SK-MEL-5 (cell line): ENCODE results near the gene NCS1. TPM values are rescaled to one million over a fixed set of nuclear protein-coding genes. Genes with fewer than 3 reads are reported as not detected.

Experiments
- DNase-seq: peaks from one replicate; pipeline ENCODE4 v3.0.0-alpha.2; 2016; ENCODE audit warnings: low read depth, low spot score
- in situ Hi-C: cut with HindIII; loops from 2 replicates; pipeline ENCODE4 v1.10.0; 2016; ENCODE audit warnings: low sequenced_read_pairs, high pct_unique_total_duplicates, low pct_unique_long_range_greater_than_20kb
- polyA plus RNA-seq, 2 experiments: library from polyadenylated mRNA; depleted of rRNA; stranded (reverse); fragments of >200 nt; gene quantifications; 2 replicates each; pipeline ENCODE4 v1.2.3, GENCODE V29; 2015
- total RNA-seq: library from RNA; depleted of rRNA; stranded (reverse); fragments of >200 nt; shearing (Covaris generic); gene quantifications from 2 replicates; pipeline ENCODE4 v1.2.3, GENCODE V29; 2014; rRNA removed

Gene NCS1
- total RNA-seq, result 90.7 and 92.8 TPM in 2 replicates
- 86.3 and 116 TPM in 2 replicates for polyA plus RNA-seq (2015; cell fraction: cytosol; rRNA removed)
- polyA plus RNA-seq (2015; cell fraction: nucleus; rRNA removed), result 37.5 and 42.5 TPM in 2 replicates

- in situ Hi-C loops, result no loop called here
- peak; percentile 61 for DNase-seq
These were observed at the start of gene NCS1 for GRCh38 chr9:130172161-130172857. TSS of gene NCS1 (plus strand) at chr9:130172404. CDS start at chr9:130172664, 260 bp downstream.

- no peak for DNase-seq
- in situ Hi-C loops, result no loop called here
These were observed 49.7 kb upstream of the NCS1 start for GRCh38 chr9:130122456-130122855.

GRCh38 chr9:130124085-130124860 is 47.9 kb upstream of the NCS1 start:
- in situ Hi-C loops, result no loop called here
- DNase-seq, result no peak

- DNase-seq, result no peak
- in situ Hi-C loops, result no loop called here
These were observed 45.3 kb upstream of the NCS1 start for GRCh38 chr9:130126721-130127433.

DNA sequence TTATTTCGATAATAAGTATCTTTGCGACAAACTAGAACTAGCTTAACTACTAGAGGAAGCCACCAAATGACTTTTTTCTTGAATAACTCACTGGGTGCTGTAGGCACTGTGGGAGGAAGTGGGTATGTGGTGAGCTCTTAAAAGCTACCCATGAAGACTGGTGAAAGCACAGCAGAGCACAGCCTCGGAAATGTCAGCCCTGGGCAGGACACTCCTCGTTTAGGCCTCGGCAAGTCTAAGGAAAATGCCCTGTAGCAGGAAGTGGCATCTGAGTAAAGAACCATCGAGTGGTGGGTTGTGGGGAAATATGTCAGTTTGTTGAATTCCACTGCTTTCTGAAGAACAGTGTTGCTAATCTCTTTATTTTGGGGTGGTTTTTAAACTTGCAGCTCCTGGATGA is 44.0 kb upstream of the NCS1 start:
- in situ Hi-C loops, result no loop called here
- peak; percentile 42 for DNase-seq

DNA sequence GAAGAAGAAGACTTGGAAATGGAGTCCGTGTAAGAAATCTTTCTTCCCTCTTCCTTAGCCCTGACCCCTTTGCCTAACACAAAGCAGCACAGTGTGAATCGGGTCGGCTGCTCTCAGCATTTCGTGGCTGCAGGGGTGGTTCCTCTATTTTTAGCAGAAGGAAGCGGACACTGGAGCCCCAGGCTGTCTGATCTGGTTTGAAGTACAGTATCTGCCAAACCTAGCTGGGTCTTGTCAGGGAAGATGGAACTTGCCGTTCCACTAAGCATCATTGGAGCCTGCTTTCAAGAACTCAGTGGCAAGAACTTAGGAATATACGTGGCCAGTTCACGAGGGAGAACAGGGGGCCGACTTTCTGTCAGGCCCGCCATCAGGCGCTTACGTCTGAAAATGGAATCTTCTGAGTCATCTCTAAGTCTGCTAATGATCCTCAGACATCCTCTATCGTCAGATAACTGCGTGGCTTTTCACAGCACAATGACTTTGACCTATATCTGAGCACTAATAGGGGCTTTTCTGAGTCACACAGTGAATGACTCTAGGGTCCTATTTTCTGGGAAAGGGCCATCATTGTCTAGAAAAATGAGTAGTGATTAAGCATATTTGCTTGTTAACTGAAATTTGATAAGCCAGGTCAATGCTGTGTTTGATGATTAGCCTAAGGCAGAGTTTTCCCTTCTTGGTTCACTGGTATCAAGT is 43.3 kb upstream of the NCS1 start:
- peak; percentile 99 for DNase-seq
- in situ Hi-C loops, result no loop called here

DNA sequence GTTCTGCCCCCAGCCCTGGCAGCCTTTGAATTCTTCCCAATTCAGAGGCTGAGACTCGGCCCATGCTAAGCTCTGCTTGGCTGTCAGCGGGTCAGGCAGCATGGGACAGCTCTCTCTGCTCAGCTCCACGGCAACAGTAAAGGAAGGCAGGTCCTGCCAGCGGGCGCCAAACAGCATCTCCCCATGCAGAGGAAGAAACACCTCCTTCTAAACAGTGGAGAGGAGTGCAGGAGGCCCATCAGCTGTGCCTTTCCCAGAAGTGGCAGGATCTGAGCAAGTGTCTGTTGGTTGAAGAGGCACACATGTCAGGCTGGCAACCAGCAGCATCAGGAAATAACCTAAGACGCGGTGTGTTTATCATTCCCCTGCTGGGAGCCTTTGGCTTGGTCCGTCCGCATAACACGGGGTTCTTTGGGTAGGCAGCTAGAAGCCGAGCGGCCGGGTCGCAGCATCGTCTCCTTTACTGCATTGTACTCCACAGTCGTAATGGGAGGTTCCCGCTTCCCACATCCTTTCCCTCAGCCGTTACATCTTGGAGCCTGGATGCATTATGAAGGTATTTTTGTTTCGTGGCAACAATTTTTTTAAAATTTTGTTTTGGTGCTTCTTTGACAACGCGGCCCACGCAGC is 42.7 kb upstream of the NCS1 start:
- in situ Hi-C loops, result no loop called here
- no peak for DNase-seq

DNA sequence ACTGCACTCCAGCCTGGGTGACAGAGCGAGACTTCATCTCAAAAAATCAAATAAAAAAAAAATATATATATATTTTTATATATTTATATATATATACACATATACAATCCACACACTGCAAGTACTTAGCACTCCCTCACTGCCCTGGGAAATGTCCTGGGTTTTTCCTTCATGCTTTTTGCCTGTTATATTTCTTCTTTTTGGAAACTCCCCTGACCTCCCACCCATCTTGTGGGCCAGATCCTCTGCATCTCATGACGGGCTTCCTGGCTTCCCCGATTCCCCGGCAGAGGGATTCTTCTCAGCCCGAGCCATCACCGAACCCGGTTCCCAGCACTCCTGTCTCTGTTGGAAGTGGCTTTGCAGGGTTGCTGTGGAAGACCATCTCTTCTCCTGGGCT is 39.5 kb upstream of the NCS1 start:
- DNase-seq, result no peak
- in situ Hi-C loops, result no loop called here

DNA sequence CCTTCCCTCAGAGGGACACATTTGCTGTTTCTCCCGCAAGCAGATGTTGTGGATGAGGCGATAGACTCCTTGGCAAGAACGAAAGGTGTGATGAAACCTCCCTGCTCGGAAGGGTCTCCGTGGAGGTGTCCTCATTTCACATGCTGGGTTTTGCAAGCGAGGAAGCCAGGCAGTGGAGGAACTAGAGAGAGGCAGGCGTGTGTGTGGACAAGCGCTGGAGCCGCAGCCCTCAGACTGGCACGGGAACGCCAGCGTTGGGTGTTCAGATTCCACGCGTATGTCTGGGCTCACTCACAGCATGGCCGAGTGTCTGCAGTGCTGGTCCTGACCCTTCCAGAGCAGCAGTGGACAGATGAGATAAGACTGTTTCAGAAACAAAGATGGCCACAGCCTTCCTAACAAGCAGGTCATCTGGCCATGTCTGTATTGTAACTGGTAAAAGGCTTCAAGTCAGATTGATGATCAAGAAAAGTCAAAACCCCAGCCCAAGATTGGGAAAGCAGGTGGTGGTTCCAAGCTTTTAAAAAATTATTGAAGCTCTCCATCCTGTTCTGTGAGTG is 35.0 kb upstream of the NCS1 start:
- in situ Hi-C loops, result no loop called here
- no peak for DNase-seq

DNA sequence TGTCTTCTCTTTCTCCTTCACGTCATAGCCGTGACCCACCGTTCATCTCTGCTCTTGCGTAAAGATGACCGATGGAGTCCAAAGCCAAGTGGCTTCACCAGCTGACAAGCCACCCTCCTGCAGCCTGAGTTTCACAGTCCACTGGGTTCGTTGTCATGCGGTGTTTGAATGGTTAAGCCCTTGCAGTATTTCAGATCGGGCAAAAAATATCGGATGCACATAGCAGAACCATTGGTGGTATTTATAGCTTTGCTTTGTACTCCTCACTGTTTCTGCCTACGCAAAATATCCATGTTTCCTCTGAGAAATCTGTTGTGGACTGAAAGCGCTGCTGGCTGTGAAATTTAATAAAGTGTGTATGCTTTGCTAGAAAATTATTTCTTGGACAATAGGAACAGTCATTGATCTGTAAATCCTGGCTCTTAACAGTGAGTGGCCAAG is 34.5 kb upstream of the NCS1 start:
- no peak for DNase-seq
- in situ Hi-C loops, result no loop called here

DNA sequence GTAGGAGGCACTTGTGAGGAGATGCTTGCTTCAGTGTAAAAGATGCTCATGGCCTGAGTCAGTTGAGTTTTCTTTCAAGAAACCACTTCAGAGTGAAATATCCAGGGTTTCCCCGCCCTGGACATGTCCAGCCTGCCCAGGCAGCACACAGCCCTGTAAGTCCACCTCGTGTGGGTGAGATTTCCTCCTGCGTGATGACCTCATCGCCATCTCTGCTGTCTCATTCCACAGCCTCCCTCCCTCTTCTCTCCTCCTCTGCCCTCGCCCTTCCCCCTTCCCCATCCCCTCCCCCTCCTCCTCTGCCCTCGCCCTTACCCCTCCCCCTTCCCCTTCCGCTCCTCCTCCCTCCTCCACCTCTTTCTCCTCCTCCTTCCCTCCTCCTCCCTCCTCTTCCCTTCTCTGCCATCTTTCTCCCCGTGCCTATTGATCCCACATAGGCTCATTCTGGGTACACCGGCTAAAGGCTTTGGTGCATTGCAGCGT is 34.0 kb upstream of the NCS1 start:
- in situ Hi-C loops, result no loop called here
- DNase-seq, result peak; percentile 49

- DNase-seq, result peak; percentile 49
- in situ Hi-C loops, result no loop called here
These were observed 33.4 kb upstream of the NCS1 start for GRCh38 chr9:130138791-130139190.

DNA sequence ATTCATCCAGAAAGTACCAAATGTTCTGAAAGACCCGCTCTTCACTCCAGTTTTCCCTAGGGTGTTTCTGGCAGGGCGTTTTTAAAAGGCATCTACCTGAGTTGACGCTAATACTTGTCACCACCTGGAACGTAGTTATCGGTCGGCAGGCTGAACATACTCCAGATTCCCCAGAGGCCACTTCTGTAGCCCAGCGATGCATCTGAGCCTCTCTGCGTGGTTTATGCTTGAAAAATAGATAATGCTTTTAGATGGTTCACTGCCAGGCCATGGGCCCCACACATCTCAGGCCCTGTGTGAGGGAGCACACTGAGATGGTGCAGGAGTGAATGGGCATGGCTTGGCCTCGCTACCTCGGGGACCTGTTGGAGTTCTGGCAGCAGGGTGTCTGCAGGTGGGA is 33.0 kb upstream of the NCS1 start:
- in situ Hi-C loops, result no loop called here
- DNase-seq, result no peak

GRCh38 chr9:130140706-130141105 is 31.5 kb upstream of the NCS1 start:
- no peak for DNase-seq
- in situ Hi-C loops, result no loop called here

- DNase-seq, result no peak
- in situ Hi-C loops, result no loop called here
These were observed 30.1 kb upstream of the NCS1 start for GRCh38 chr9:130142056-130142455.

GRCh38 chr9:130142641-130143040 is 29.6 kb upstream of the NCS1 start:
- DNase-seq, result no peak
- in situ Hi-C loops, result no loop called here
